ENCODE data around the gene CXCL17. TPM values are rescaled to one million over a fixed set of nuclear protein-coding genes. Genes with fewer than 3 reads are reported as not detected.

Gene CXCL17
- total and polyA plus RNA-seq, 7 donors = 0.90 to 1.2 TPM; not detected in 5

DNA sequence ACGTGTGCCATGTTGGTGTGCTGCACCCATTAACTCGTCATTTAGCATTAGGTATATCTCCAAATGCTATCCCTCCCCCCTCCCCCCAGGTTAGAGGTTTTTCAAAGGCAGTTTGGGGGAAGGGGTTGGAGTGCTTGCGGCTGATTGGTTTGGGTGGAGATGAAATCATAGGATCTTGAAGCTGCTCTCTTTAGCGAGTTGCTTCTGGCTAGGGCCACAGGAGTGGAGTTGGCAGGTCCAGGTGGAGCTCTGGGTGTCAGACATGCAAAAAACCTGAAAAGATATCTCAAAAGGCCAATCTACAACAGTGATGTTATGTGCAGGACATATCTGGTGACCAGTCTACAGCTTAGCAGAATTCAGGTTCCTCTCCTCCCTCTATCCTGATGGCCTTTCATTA, 32.6 kb upstream of the CXCL17 start:
- intact Hi-C loops (cut with DNase I) = no loop called here
- Histone ChIP-seq H3K27me3 (no peaks in the 10 kb centered on the region), H3K4me1 (no peaks in the 10 kb centered on the region), H3K4me3 (no peak overlapping the region), H3K27ac (no peak overlapping the region), H3K36me3 (no peaks in the 10 kb centered on the region), H3K9me3 (no peaks in the 10 kb centered on the region)
- 83 to 96% methylated on average over 4 of the region's 4 CpGs for WGBS, 2 donors
- DNase-seq = no peak
- TF ChIP-seq EP300 (IDR thresholded peaks at IDR 0.05) (no peak), POLR2A (IDR thresholded peaks at IDR 0.05) (no peak), CTCF (IDR thresholded peaks at IDR 0.05) (no peak)

DNA sequence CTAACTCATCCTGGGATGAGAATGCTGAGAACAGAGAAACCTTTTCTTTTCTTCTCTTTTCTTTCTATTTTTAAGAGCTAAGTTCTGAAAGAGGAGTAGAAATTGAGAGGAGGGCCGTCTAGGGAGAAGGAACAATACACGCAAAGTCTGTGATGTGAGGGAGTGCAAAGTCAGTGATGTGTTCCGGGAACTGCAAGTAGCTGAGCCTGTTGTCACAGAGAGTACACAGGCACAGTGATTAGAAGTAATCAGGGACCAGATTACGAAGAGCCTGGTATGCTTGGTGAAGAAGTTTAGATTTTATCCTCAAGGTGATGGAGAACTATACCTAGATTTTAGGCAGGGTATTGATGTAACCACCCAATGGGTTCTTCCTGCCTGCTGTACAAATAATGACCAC, 32.0 kb upstream of the CXCL17 start:
- Histone ChIP-seq H3K36me3 (no peaks in the 10 kb centered on the region), H3K4me3 (no peak overlapping the region), H3K27ac (no peak overlapping the region), H3K27me3 (no peaks in the 10 kb centered on the region), H3K9me3 (no peaks in the 10 kb centered on the region), H3K4me1 (no peaks in the 10 kb centered on the region)
- WGBS, 2 donors = 82 to 88% methylated on average over 4 of the region's 4 CpGs
- intact Hi-C loops (cut with DNase I) = no loop called here
- DNase-seq = no peak
- TF ChIP-seq CTCF (IDR thresholded peaks at IDR 0.05) (no peak), POLR2AphosphoS5 (IDR thresholded peaks at IDR 0.05) (no peak), EP300 (IDR thresholded peaks at IDR 0.05) (no peak), POLR2A (IDR thresholded peaks at IDR 0.05) (no peak)

DNA sequence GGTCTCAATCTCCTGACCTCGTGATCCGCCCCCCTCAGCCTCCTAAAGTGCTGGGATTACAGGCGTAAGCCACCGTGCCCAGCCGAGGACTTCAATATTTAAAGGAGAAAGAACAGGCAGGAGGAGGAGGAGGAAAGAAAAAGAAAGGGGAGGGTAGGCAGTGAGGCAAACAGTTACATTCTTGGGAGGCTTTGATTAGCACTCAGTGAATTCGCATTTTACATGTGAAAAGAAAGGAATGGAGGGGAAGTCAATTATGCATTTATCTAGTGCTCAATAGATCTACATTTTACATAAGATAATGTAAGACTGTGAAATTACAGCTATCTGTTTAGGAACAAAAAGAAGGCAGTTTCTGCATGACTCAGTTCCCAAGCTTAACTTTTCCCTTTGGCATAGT, 30.9 kb upstream of the CXCL17 start:
- H3K4me3 ChIP-seq = no peak overlapping the region
- H3K9me3 ChIP-seq = no peaks in the 10 kb centered on the region
- intact Hi-C loops (cut with DNase I) = no loop called here
- TF ChIP-seq POLR2AphosphoS5 (IDR thresholded peaks at IDR 0.05) = no peak
- no peak for TF ChIP-seq EP300 (IDR thresholded peaks at IDR 0.05)
- H3K27ac ChIP-seq = no peak overlapping the region
- no peaks in the 10 kb centered on the region for H3K36me3 ChIP-seq
- no peak for DNase-seq
- 78 to 90% methylated on average over 6 of the region's 6 CpGs for WGBS, 2 donors
- no peaks in the 10 kb centered on the region for H3K4me1 ChIP-seq
- H3K27me3 ChIP-seq = no peaks in the 10 kb centered on the region

GRCh38 chr19:42472402-42473147, 29.8 kb upstream of the CXCL17 start:
- H3K27me3 ChIP-seq = no peaks in the 10 kb centered on the region
- H3K27ac ChIP-seq = no peak overlapping the region
- no peaks in the 10 kb centered on the region for H3K9me3 ChIP-seq
- H3K36me3 ChIP-seq = no peaks in the 10 kb centered on the region
- TF ChIP-seq EP300 (IDR thresholded peaks at IDR 0.05) (no peak), CTCF (IDR thresholded peaks at IDR 0.05) (no peak), POLR2A (IDR thresholded peaks at IDR 0.05) (no peak), POLR2AphosphoS5 (IDR thresholded peaks at IDR 0.05) (no peak)
- 65 to 82% methylated on average over 7 of the region's 7 CpGs for WGBS, 2 donors
- H3K4me3 ChIP-seq = no peak overlapping the region
- no peaks in the 10 kb centered on the region for H3K4me1 ChIP-seq
- no peak for DNase-seq
- intact Hi-C loops (cut with DNase I) = no loop called here

- no peak for DNase-seq
- H3K4me3 ChIP-seq = no peak overlapping the region
- no peaks in the 10 kb centered on the region for H3K9me3 ChIP-seq
- 23 to 70% methylated on average over 7 of the region's 7 CpGs for WGBS, 2 donors
- no peaks in the 10 kb centered on the region for H3K36me3 ChIP-seq
- H3K27me3 ChIP-seq = no peaks in the 10 kb centered on the region
- TF ChIP-seq POLR2A (IDR thresholded peaks at IDR 0.05) (no peak), CTCF (IDR thresholded peaks at IDR 0.05) (no peak)
- no peak overlapping the region for H3K27ac ChIP-seq
- intact Hi-C loops (cut with DNase I) = no loop called here
- H3K4me1 ChIP-seq = no peaks in the 10 kb centered on the region
These were observed 29.0 kb upstream of the CXCL17 start for GRCh38 chr19:42471554-42472249.

Data from sigmoid colon (tissue), 7 donors.